Stomach (tissue), 9 donors: ENCODE measurements around the gene AKAP13. TPM values are rescaled to one million over a fixed set of nuclear protein-coding genes. Genes with fewer than 3 reads are reported as not detected.

ENCODE experiments used
- DNase-seq, 2 donors: peaks; one replicate each; pipeline versions ENCODE4 v3.0.0 to v3.0.0-alpha.2; 2013 to 2019
- H3K27ac ChIP-seq, 5 donors: fragments of 200-600 bp in 4 of 5; sonication (generic) in 4 of 5; one replicate each; pipeline ENCODE4 v1.5.1; 2013 to 2019; ENCODE audit warnings: mild to moderate bottlenecking in 1 of 5, moderate library complexity in 1 of 5
- H3K27me3 ChIP-seq, 3 donors: fragments of 200-600 bp; sonication (generic); one replicate each; pipeline ENCODE4 v1.5.1; 2017 to 2019; ENCODE audit warnings: mixed run types in 1 of 3
- H3K36me3 ChIP-seq, 4 donors: fragments of 200-600 bp; sonication (generic); 1 replicate in 3 of 4; 2 replicates in 1 of 4; pipeline ENCODE4 v1.5.1; 2016 to 2019
- H3K4me1 ChIP-seq, 4 donors: fragments of 200-600 bp; sonication (generic); one replicate each; pipeline ENCODE4 v1.5.1; 2016 to 2019
- H3K4me3 ChIP-seq, 4 donors: fragments of 200-600 bp; sonication (generic) in 3 of 4; one replicate each; pipeline ENCODE4 v1.5.1; 2016 to 2019; ENCODE audit warnings: mild to moderate bottlenecking in 1 of 4
- H3K9me3 ChIP-seq, 4 donors: fragments of 200-600 bp; sonication (generic); one replicate each; pipeline ENCODE4 v1.5.1; 2016 to 2019
- EP300 ChIP-seq: sonication (generic); formaldehyde crosslinking; IDR thresholded peaks from one replicate; pipeline ENCODE4 v1.6.1; 2017; ENCODE audit warnings: antibody characterized with exemption
- POLR2A ChIP-seq, 4 donors: fragments of 450-650 bp; IDR thresholded peaks; one replicate each; pipeline ENCODE4 v1.6.1; 2016; ENCODE audit warnings: antibody characterized with exemption in 4 of 4, control low read depth in 2 of 4, mild to moderate bottlenecking in 1 of 4, moderate library complexity in 1 of 4
- POLR2AphosphoS5 ChIP-seq, 3 donors: sonication (generic); formaldehyde crosslinking; IDR thresholded peaks; one replicate each; pipeline ENCODE4 v1.6.1; 2016; ENCODE audit warnings: antibody characterized with exemption in 3 of 3
- WGBS, 5 donors: extraction: QIAGEN DNeasy Blood & Tissue Kit in 3 of 5; methylation state at CpG; one replicate each; pipeline versions ENCODE4 v1.1.5 to v1.1.7; 2013 to 2018; 5-methylcytosine and 5-hydroxymethylcytosine counted together
- intact Hi-C: fragments of 100-400 bp; cut with DNase I; formaldehyde crosslinking; loops from one replicate; pipeline ENCODE4 v1.15.1; 2023; ENCODE audit warnings: low total_unique reads
- polyA plus RNA-seq, 3 donors: library from polyadenylated mRNA; stranded (reverse); fragments of 200-250 nt; gene quantifications; one replicate each; pipeline ENCODE4 v1.2.3, GENCODE V29; 2013
- total RNA-seq, 5 donors: library from RNA; depleted of rRNA; stranded (reverse); fragments of >200 nt; gene quantifications; one replicate each; pipeline versions ENCODE4 v1.1.0 to v1.2.3, GENCODE V29; 2014 to 2016
- TF ChIP-seq, protein P1 (sequence below), 7 experiments: fragments of 450-650 bp in 4 of 7; fragments of 200-600 bp in 3 of 7; sonication (generic) in 3 of 7; IDR thresholded peaks; one replicate each; pipeline ENCODE4 v1.5.1; 2016 to 2019; ENCODE audit warnings: antibody characterized with exemption in 7 of 7, control low read depth in 2 of 7, mild to moderate bottlenecking in 1 of 7
- donor health status: healthy with polysubstance abuse.
- donor health status: Bipolar disorder and iron deficiency.
- donor health status: healthy.

Gene AKAP13
- total and polyA plus RNA-seq, 8 donors: 33.1 to 395 (median 138) TPM

DNA sequence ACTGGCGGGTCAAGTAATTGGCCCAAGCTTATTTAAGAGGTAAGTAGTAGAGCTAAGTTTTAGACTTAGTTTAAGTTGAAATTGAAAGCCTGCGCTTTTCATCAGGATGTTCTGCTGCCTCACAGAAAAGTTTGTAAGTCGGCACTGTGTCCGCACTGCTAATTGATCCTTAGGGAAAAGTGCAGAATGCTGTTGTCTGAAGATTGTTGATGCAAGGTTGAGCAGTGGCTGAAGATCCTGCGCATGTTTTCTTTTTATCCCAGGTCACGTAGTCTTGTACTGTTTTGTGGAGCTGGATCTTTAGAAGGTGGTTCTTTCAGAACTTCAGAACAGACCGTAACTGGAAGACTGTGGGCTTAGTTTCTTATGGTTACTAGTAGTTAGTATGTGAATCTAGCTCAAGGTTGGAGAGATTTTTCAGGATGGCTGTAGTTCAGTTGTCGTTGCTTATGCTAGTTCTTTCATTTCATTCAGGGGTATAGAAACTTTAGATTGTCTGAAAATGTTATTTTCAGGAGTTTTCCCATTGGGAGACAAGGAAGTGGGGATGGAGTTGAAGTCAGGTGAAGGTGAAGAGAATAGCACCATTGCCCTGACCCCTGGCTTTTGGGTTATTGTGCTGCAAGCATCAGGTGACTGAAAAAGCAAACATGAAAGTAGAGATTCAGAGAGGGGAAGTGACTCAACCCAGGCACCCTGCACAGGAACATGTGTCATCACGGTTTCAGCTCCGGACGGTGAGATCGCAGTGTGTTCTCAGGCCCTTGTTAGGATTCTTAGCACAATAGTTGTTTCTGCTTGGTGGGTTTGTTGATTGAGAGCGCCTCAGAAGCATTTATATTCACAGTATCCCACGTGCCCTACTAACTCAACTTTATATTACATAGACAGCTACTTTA lies 32.8 kb downstream of the AKAP13 start:
- H3K27ac ChIP-seq: peak overlapping the region in 4 of 5 donors; percentile 8 to 66 (median 59)

DNA sequence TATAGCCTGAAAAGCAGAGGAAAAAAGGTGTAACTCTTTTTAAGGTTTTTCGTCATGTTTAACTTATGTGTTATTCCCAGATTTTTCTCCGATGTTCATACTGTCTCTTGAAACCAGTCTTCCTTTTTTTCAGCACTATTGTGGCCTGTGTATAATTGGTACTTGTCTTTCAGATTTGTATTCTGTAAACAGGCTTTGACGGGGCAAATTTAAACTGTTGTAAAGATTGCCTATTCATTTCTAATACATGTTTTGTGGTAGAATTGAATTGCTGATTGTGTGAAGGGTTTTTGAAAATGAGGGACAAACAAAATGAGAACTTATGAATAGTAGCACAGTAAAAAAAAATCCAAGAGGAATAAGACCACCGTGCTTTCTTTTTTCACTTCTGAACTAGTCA lies 33.6 kb downstream of the AKAP13 start:
- H3K4me1 ChIP-seq: peaks cover 13 to 47% (median 31%) of the 10 kb centered on the region in 4 donors
- no peak for TF ChIP-seq POLR2AphosphoS5 (IDR thresholded peaks at IDR 0.05)
- TF ChIP-seq, protein P1, sequence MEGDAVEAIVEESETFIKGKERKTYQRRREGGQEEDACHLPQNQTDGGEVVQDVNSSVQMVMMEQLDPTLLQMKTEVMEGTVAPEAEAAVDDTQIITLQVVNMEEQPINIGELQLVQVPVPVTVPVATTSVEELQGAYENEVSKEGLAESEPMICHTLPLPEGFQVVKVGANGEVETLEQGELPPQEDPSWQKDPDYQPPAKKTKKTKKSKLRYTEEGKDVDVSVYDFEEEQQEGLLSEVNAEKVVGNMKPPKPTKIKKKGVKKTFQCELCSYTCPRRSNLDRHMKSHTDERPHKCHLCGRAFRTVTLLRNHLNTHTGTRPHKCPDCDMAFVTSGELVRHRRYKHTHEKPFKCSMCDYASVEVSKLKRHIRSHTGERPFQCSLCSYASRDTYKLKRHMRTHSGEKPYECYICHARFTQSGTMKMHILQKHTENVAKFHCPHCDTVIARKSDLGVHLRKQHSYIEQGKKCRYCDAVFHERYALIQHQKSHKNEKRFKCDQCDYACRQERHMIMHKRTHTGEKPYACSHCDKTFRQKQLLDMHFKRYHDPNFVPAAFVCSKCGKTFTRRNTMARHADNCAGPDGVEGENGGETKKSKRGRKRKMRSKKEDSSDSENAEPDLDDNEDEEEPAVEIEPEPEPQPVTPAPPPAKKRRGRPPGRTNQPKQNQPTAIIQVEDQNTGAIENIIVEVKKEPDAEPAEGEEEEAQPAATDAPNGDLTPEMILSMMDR (IDR thresholded peaks at IDR 0.05): no peak
- intact Hi-C loops: no loop called here
- H3K27me3 ChIP-seq: no peaks in the 10 kb centered on the region
- no peak for DNase-seq
- H3K27ac ChIP-seq: peak overlapping the region in 4 of 5 donors; percentile 8 to 66 (median 59)
- H3K9me3 ChIP-seq: no peaks in the 10 kb centered on the region
- no peak overlapping the region for H3K4me3 ChIP-seq
- no peaks in the 10 kb centered on the region for H3K36me3 ChIP-seq
- WGBS, 5 donors: 71 to 81% (median 78%) methylated on average over 4 of the region's 4 CpGs

More for the DNA sequence above, 32.8 kb downstream of the AKAP13 start:
- TF ChIP-seq, protein P1 (IDR thresholded peaks at IDR 0.05): peak in 1 of 7 experiments; percentile 21
- no peak for TF ChIP-seq POLR2A (IDR thresholded peaks at IDR 0.05)
- TF ChIP-seq POLR2AphosphoS5 (IDR thresholded peaks at IDR 0.05): peak in 2 of 3 donors; percentile 15 to 77
- intact Hi-C loops: no loop called here
- Histone ChIP-seq H3K27me3 (no peaks in the 10 kb centered on the region), H3K36me3 (no peaks in the 10 kb centered on the region), H3K4me3 (no peak overlapping the region), H3K4me1 (peaks cover 15 to 44% (median 33%) of the 10 kb centered on the region in 4 donors), H3K9me3 (no peaks in the 10 kb centered on the region)
- WGBS, 5 donors: 53 to 71% (median 65%) methylated on average over 14 of the region's 14 CpGs
- DNase-seq: peak; percentile 65 to 75

DNA sequence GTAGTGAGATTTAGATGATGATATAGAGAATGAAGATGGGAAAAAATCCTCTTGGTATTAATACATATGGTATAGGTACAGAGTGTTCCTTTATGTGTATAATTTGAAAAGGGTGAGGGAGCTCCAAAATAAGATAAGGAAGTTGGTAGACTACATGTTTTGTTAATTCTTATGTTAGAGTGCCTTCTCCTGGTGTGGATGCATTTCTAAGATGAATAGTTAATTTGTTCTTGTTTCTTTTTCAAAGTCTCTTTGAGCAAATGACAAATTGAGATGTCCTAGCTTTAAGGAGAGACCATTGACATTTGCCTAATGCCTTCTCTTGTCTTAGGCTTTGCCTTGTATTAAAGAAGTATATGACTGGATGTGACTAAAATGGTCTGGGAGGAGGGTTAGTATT lies 34.1 kb downstream of the AKAP13 start:
- intact Hi-C loops: no loop called here
- Histone ChIP-seq H3K27ac (peak overlapping the region in 4 of 5 donors; percentile 8 to 66 (median 59)), H3K4me3 (no peak overlapping the region)

DNA sequence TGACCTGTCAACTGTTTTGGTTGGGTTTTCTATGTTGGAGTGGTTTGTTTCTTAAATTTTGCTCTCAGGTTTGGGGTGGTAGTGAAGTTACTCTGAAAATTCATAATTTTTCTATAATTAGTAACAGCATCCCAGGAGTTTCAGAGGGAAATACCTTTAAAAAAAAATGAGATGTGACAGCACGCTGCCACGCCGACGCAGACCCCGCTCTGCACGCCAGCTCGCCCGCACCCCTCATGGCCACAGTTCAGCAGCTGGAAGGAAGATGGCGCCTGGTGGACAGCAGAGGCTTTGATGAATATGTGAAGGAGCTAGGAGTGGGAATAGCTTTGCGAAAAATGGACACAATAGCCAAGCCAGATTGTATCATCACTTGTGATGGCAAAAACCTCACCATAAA lies 34.6 kb downstream of the AKAP13 start:
- peak overlapping the region in 2 of 5 donors; percentile 56 to 66 for H3K27ac ChIP-seq
- TF ChIP-seq, protein P1 (IDR thresholded peaks at IDR 0.05): no peak
- TF ChIP-seq EP300: no peak
- no peak for TF ChIP-seq POLR2AphosphoS5 (IDR thresholded peaks at IDR 0.05)
- TF ChIP-seq POLR2A (IDR thresholded peaks at IDR 0.05): no peak
- peaks cover 13 to 49% (median 31%) of the 10 kb centered on the region in 4 donors for H3K4me1 ChIP-seq
- no peaks in the 10 kb centered on the region for H3K27me3 ChIP-seq
- WGBS, 5 donors: 94 to 98% (median 97%) methylated on average over 10 of the region's 10 CpGs
- H3K9me3 ChIP-seq: no peaks in the 10 kb centered on the region
- H3K4me3 ChIP-seq: no peak overlapping the region
- no peak for DNase-seq
- intact Hi-C loops: no loop called here
- no peaks in the 10 kb centered on the region for H3K36me3 ChIP-seq

More for the DNA sequence above, 34.1 kb downstream of the AKAP13 start:
- peaks cover 13 to 49% (median 31%) of the 10 kb centered on the region in 4 donors for H3K4me1 ChIP-seq
- DNase-seq: no peak
- no peaks in the 10 kb centered on the region for H3K9me3 ChIP-seq
- no peaks in the 10 kb centered on the region for H3K36me3 ChIP-seq
- H3K27me3 ChIP-seq: no peaks in the 10 kb centered on the region
- TF ChIP-seq POLR2AphosphoS5 (IDR thresholded peaks at IDR 0.05) (no peak), POLR2A (IDR thresholded peaks at IDR 0.05) (no peak), EP300 (no peak)

DNA sequence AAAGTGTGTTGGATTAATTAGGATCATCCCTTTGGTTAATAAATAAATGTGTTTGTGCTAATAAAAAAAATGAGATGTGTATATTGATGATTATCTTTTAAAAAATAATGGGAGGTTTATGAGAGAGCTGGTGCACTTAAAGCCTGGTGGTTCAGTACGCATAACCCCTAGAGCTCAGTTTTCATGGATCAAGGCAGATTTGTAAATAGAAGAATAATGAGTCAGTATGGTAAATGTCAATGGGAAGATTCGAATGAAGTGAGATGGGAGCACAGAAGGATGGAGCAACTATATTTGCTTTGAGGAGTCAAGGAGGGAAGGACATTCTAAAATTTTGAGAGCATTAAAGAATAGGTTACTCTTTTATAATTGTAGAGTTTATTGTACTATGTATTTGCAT lies 35.4 kb downstream of the AKAP13 start:
- no peak overlapping the region for H3K27ac ChIP-seq
- H3K4me1 ChIP-seq: peaks cover 13 to 54% (median 31%) of the 10 kb centered on the region in 4 donors
- no peak for TF ChIP-seq POLR2AphosphoS5 (IDR thresholded peaks at IDR 0.05)
- TF ChIP-seq EP300: no peak
- TF ChIP-seq POLR2A (IDR thresholded peaks at IDR 0.05): no peak
- TF ChIP-seq, protein P1 (IDR thresholded peaks at IDR 0.05): no peak
- no peak for DNase-seq
- no peaks in the 10 kb centered on the region for H3K27me3 ChIP-seq
- 75 to 83% (median 79%) methylated on average over 2 of the region's 2 CpGs for WGBS, 5 donors
- no peak overlapping the region for H3K4me3 ChIP-seq
- intact Hi-C loops: no loop called here
- no peaks in the 10 kb centered on the region for H3K36me3 ChIP-seq
- no peaks in the 10 kb centered on the region for H3K9me3 ChIP-seq
